MCF 10A (cell line): ENCODE results near the gene TP53BP2. TPM values are rescaled to one million over a fixed set of nuclear protein-coding genes. Genes with fewer than 3 reads are reported as not detected.
"Not testable (repeated sequence)": the region's sequence is repeated elsewhere in the genome, so short reads cannot be mapped to it uniquely, and the experiment has no call there.

Source experiments
- BruUV-seq: library from RNA; stranded (reverse); fragments of 400-500 nt; replicated peaks from 2 replicates; lab custom pipeline; 2021; lab: Mats Ljungman, UMichigan
- CTCF ChIA-PET: fragments of 300-600 bp; sonication (Branson Sonifier 250); formaldehyde crosslinking; extraction: SDS; loops from one replicate; lab custom pipeline; 2021; ENCODE audit warnings: antibody characterized with exemption, inconsistent platforms; lab: Yijun Ruan, JAX
- POLR2A ChIA-PET: fragments of 300-600, 350-650 bp; sonication (Branson Sonifier 250); formaldehyde crosslinking; extraction: SDS; loops from one replicate; lab custom pipeline; 2020; ENCODE audit warnings: antibody characterized with exemption, inconsistent platforms; lab: Yijun Ruan, JAX
- DNase-seq: peaks from one replicate; pipeline ENCODE4 v3.0.0-alpha.2; 2018; ENCODE audit not compliant: unreplicated experiment
- H3K27ac Mint-ChIP-seq: one replicate; pipeline ENCODE4 v1.8.0; 2022; ENCODE audit warnings: mild to moderate bottlenecking, low read depth, mixed read lengths; ENCODE audit not compliant: unreplicated experiment
- H3K27me3 Mint-ChIP-seq: one replicate; pipeline ENCODE4 v1.8.0; 2022; ENCODE audit warnings: mixed read lengths; ENCODE audit not compliant: insufficient read depth, unreplicated experiment
- H3K36me3 Mint-ChIP-seq: one replicate; pipeline ENCODE4 v1.8.0; 2022; ENCODE audit warnings: mild to moderate bottlenecking, moderate library complexity, mixed read lengths; ENCODE audit not compliant: insufficient read depth, unreplicated experiment
- H3K4me1 Mint-ChIP-seq: one replicate; pipeline ENCODE4 v1.8.0; 2022; ENCODE audit warnings: mixed read lengths; ENCODE audit not compliant: insufficient read depth, unreplicated experiment
- H3K4me3 Mint-ChIP-seq: one replicate; pipeline ENCODE4 v1.8.0; 2022; ENCODE audit warnings: mild to moderate bottlenecking, moderate library complexity, mixed read lengths; ENCODE audit not compliant: unreplicated experiment
- H3K9me3 Mint-ChIP-seq: one replicate; pipeline ENCODE4 v1.8.0; 2022; ENCODE audit warnings: mixed read lengths; ENCODE audit not compliant: unreplicated experiment
- CTCF ChIP-seq: fragments of 200-600 bp; IDR thresholded peaks from one replicate; pipeline ENCODE4 v1.8.0; 2022; ENCODE audit warnings: antibody characterized with exemption, mild to moderate bottlenecking; ENCODE audit not compliant: unreplicated experiment
- intact Hi-C: fragments of 100-400 bp; cut with micrococcal nuclease; formaldehyde crosslinking; loops from 2 replicates; pipeline ENCODE4 v1.14.1; 2022
- total RNA-seq: library from RNA; stranded (reverse); gene quantifications from 2 replicates; pipeline ENCODE4 v1.2.3, GENCODE V29; 2022

Gene TP53BP2
- total RNA-seq, 1 experiment from 2014 or later, result 64.0 TPM

DNA sequence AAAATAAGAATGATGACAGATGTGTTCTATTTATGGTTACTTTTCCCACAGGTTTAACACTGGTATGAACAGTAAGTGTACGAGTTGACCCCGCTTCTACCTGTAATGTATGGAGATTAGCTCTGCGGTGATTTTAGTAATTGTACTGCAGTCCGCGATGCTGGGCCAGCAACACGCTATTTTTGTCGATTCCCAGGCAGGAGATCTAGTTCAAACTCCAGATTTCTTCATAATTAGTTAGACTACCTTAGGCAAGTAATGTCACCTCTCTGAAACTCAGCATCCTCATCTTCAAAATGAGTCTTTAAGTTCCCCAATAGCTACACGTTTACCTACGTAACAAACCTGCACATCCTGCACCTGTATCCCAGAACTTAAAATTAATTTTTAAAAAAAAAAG, 21.5 kb downstream of the TP53BP2 start:
- ChIA-PET POLR2A (interaction anchor here (0.9 to 4.6 kb wide), 9 partner anchors 10 to 608 kb away, joined by 3 to 40 read pairs (median 3); partner anchors contain the start of gene TP53BP2), CTCF (interaction anchor here (1.0 to 4.4 kb wide), 4 partner anchors 9 to 49 kb away, joined by 3 to 28 read pairs (median 4); no protein-coding TSS in a partner anchor)
- intact Hi-C loops, result no loop called here
- H3K4me3 Mint-ChIP-seq, result no peak overlapping the region
- peaks cover 39% of the 10 kb centered on the region for H3K4me1 Mint-ChIP-seq
- no peak for DNase-seq
- no peaks in the 10 kb centered on the region for H3K27me3 Mint-ChIP-seq
- H3K36me3 Mint-ChIP-seq, result peaks cover 16% of the 10 kb centered on the region
- BruUV-seq, result no TSS peak
- H3K9me3 Mint-ChIP-seq, result no peaks in the 10 kb centered on the region
- no peak for TF ChIP-seq CTCF
- H3K27ac Mint-ChIP-seq, result no peak overlapping the region

DNA sequence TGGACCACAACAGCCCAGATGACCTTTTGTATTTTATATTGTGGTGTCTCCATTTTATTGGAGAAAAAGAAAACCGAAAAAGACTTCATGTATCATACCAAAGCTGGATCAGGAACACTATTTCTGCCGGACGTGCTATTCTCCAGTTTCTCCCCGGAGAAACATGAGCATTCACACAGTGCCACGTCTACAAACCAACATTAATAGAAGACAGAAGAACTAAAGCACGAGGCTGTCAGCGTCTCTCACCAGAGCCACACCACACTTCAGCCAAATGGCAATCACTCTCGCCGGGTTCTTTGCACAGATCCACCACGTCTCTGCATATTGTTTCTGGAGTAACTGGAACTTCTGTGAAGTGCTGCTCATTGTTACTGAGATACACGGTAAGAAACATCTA, 24.8 kb downstream of the TP53BP2 start:
- Mint-ChIP-seq H3K36me3 (peaks cover 23% of the 10 kb centered on the region), H3K27me3 (no peaks in the 10 kb centered on the region), H3K4me3 (no peak overlapping the region), H3K27ac (peak overlapping the region; percentile 39), H3K9me3 (no peaks in the 10 kb centered on the region), H3K4me1 (peaks cover 32% of the 10 kb centered on the region)
- ChIA-PET POLR2A (interaction anchor here (0.6 to 14.0 kb wide), 6 partner anchors 9 to 33 kb away, joined by 3 to 176 read pairs (median 4); partner anchors contain the start of gene TP53BP2), CTCF (interaction anchor here (0.5 to 2.8 kb wide), 9 partner anchors 9 to 771 kb away, joined by 3 to 10 read pairs (median 5); partner anchors contain the start of gene TP53BP2)
- DNase-seq, result no peak
- no peak for TF ChIP-seq CTCF
- BruUV-seq, result no TSS peak
- intact Hi-C loops, result no loop called here

GRCh38 chr1:223820515-223820858, 25.3 kb downstream of the TP53BP2 start:
- no TSS peak for BruUV-seq
- Mint-ChIP-seq H3K4me3 (no peak overlapping the region), H3K4me1 (peaks cover 32% of the 10 kb centered on the region), H3K27ac (peak overlapping the region; percentile 39), H3K36me3 (peaks cover 23% of the 10 kb centered on the region), H3K27me3 (no peaks in the 10 kb centered on the region), H3K9me3 (no peaks in the 10 kb centered on the region)
- ChIA-PET POLR2A (interaction anchor here (0.6 to 14.0 kb wide), 4 partner anchors 10 to 23 kb away, joined by 3 to 176 read pairs (median 5); partner anchors contain the start of gene TP53BP2), CTCF (interaction anchor here (0.5 to 2.8 kb wide), 9 partner anchors 8 to 771 kb away, joined by 3 to 10 read pairs (median 5); partner anchors contain the start of gene TP53BP2)
- TF ChIP-seq CTCF, result no peak
- intact Hi-C loops, result no loop called here
- no peak for DNase-seq

DNA sequence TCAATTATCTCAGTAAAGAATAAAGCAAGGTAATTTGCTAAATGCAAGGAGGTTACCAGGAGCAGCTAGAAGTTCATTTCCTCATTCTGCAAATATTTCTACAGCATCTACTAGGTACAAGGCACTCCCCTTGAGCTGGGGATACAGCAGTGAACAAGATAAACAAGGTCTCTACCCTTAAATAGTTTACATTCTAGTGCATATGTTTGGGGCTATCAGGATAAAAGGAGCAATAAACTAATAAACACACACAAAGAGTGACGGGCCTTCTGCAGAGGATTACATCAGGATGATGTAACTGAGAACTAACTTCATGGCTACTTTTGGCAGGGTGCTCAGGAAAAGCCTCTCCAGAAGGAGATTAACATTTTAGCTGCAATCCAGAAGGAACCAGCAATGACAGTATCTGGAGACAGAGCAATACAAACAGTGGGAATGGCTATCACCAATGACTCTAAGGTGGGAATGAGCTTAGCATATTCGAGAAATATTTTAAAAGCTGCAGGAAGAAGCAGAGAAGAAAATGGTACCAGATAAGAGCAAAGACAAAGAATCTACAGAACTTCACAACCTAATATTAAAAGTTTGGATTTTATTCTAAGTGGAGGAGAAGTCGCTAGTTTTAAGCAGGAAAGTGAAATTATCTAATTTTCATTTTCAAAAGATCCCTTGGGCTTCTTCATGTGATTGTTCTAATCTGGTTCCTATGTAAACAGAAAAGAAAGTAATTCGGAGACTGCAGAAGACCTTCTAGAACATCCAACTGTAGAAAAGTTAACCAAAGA, 25.8 kb downstream of the TP53BP2 start:
- Mint-ChIP-seq H3K36me3 (peaks cover 26% of the 10 kb centered on the region), H3K9me3 (no peaks in the 10 kb centered on the region), H3K4me1 (peaks cover 33% of the 10 kb centered on the region), H3K27ac (peak overlapping the region; percentile 39), H3K27me3 (no peaks in the 10 kb centered on the region), H3K4me3 (no peak overlapping the region)
- ChIA-PET POLR2A (interaction anchor here (0.7 to 14.0 kb wide), 4 partner anchors 9 to 24 kb away, joined by 4 to 176 read pairs (median 6); partner anchors contain the start of gene TP53BP2), CTCF (interaction anchor here (0.5 to 2.8 kb wide), 12 partner anchors 8 to 1022 kb away, joined by 3 to 10 read pairs (median 4); partner anchors contain the start of gene TP53BP2)
- DNase-seq, result peak; percentile 44
- TF ChIP-seq CTCF, result no peak
- TSS peak; percentile 82 for BruUV-seq
- intact Hi-C loops, result loop anchor here (10.0 kb wide), 1 partner anchor 175 kb away; no protein-coding TSS in a partner anchor

- H3K4me1 Mint-ChIP-seq, result peaks cover 30% of the 10 kb centered on the region
- POLR2A ChIA-PET, result interaction anchor here (0.8 to 14.0 kb wide), 4 partner anchors 27 to 365 kb away, joined by 3 to 176 read pairs (median 4); partner anchors contain the start of gene TP53BP2
- DNase-seq, H3K9me3 Mint-ChIP-seq, BruUV-seq, H3K4me3 Mint-ChIP-seq, H3K27ac Mint-ChIP-seq, H3K27me3 Mint-ChIP-seq: not testable (repeated sequence)
- CTCF ChIA-PET, result interaction anchor here (0.6 to 1.4 kb wide), 7 partner anchors 14 to 290 kb away, joined by 3 to 5 read pairs (median 3); no protein-coding TSS in a partner anchor
- H3K36me3 Mint-ChIP-seq, result peaks cover 51% of the 10 kb centered on the region
- intact Hi-C loops, result loop anchor here (10.0 kb wide), 1 partner anchor 178 kb away; no protein-coding TSS in a partner anchor
Observed at GRCh38 chr1:223817265-223817664, 28.5 kb downstream of the TP53BP2 start.
